ENCODE results near the gene TPM1.
"Not testable (repeated sequence)": the region's sequence is repeated elsewhere in the genome, so short reads cannot be mapped to it uniquely, and the experiment has no call there.

The TPM1 gene

GRCh38 chr15:63093486-63094205 lies 51.1 kb downstream of the TPM1 start:
- no peak overlapping the region for H3K4me3 Mint-ChIP-seq
- H3K36me3 Mint-ChIP-seq (ENCODE audit: low read depth), result no peaks in the 10 kb centered on the region
- no peak overlapping the region for H3K27ac Mint-ChIP-seq
- H3K9me3 Mint-ChIP-seq, result no peaks in the 10 kb centered on the region
- peaks cover 7% of the 10 kb centered on the region for H3K4me1 Mint-ChIP-seq (ENCODE audit: low read depth)
- peak; percentile 75 for DNase-seq
- H3K27me3 Mint-ChIP-seq, result peaks cover 4% of the 10 kb centered on the region

GRCh38 chr15:63094495-63094931 lies 52.0 kb downstream of the TPM1 start:
- peaks cover 7% of the 10 kb centered on the region for H3K4me1 Mint-ChIP-seq (ENCODE audit: low read depth)

GRCh38 chr15:63096178-63096577 lies 53.6 kb downstream of the TPM1 start:
- Mint-ChIP-seq H3K36me3 (ENCODE audit: low read depth) (no peaks in the 10 kb centered on the region), H3K27me3 (peaks cover 4% of the 10 kb centered on the region), H3K4me3 (no peak overlapping the region), H3K27ac (no peak overlapping the region), H3K9me3 (no peaks in the 10 kb centered on the region), H3K4me1 (ENCODE audit: low read depth) (peaks cover 7% of the 10 kb centered on the region)
- DNase-seq, result no peak

More at GRCh38 chr15:63094495-63094931, 52.0 kb downstream of the TPM1 start:
- Mint-ChIP-seq H3K9me3 (no peaks in the 10 kb centered on the region), H3K36me3 (ENCODE audit: low read depth) (no peaks in the 10 kb centered on the region), H3K4me3 (no peak overlapping the region), H3K27ac (no peak overlapping the region), H3K27me3 (peaks cover 4% of the 10 kb centered on the region)
- no peak for DNase-seq

GRCh38 chr15:63098901-63099300 lies 56.4 kb downstream of the TPM1 start:
- H3K9me3 Mint-ChIP-seq; H3K27ac Mint-ChIP-seq; H3K4me3 Mint-ChIP-seq; H3K27me3 Mint-ChIP-seq; H3K36me3 Mint-ChIP-seq (ENCODE audit: low read depth); DNase-seq; H3K4me1 Mint-ChIP-seq (ENCODE audit: low read depth): not testable (repeated sequence)

- H3K4me1 Mint-ChIP-seq (ENCODE audit: low read depth); H3K36me3 Mint-ChIP-seq (ENCODE audit: low read depth); H3K4me3 Mint-ChIP-seq; DNase-seq; H3K9me3 Mint-ChIP-seq; H3K27ac Mint-ChIP-seq; H3K27me3 Mint-ChIP-seq: not testable (repeated sequence)
Measured at GRCh38 chr15:63099581-63099980, 57.0 kb downstream of the TPM1 start.

GRCh38 chr15:63103416-63103815 lies 60.9 kb downstream of the TPM1 start:
- no peak overlapping the region for H3K27ac Mint-ChIP-seq
- H3K4me1 Mint-ChIP-seq (ENCODE audit: low read depth), result no peaks in the 10 kb centered on the region
- H3K36me3 Mint-ChIP-seq (ENCODE audit: low read depth), result no peaks in the 10 kb centered on the region
- DNase-seq, result no peak
- H3K27me3 Mint-ChIP-seq, result peaks cover 11% of the 10 kb centered on the region
- H3K4me3 Mint-ChIP-seq, result no peak overlapping the region
- H3K9me3 Mint-ChIP-seq, result no peaks in the 10 kb centered on the region

GRCh38 chr15:63104727-63105126 lies 62.2 kb downstream of the TPM1 start:
- no peaks in the 10 kb centered on the region for H3K36me3 Mint-ChIP-seq (ENCODE audit: low read depth)
- no peaks in the 10 kb centered on the region for H3K9me3 Mint-ChIP-seq
- no peak overlapping the region for H3K27ac Mint-ChIP-seq
- no peak for DNase-seq
- no peak overlapping the region for H3K4me3 Mint-ChIP-seq
- peaks cover 14% of the 10 kb centered on the region for H3K27me3 Mint-ChIP-seq
- no peaks in the 10 kb centered on the region for H3K4me1 Mint-ChIP-seq (ENCODE audit: low read depth)

- not testable (repeated sequence) for H3K4me3 Mint-ChIP-seq; H3K27ac Mint-ChIP-seq; H3K9me3 Mint-ChIP-seq; H3K36me3 Mint-ChIP-seq (ENCODE audit: low read depth); DNase-seq; H3K4me1 Mint-ChIP-seq (ENCODE audit: low read depth)
- peaks cover 14% of the 10 kb centered on the region for H3K27me3 Mint-ChIP-seq
Measured at GRCh38 chr15:63105354-63105753, 62.8 kb downstream of the TPM1 start.

- Mint-ChIP-seq H3K27me3 (peaks cover 14% of the 10 kb centered on the region), H3K9me3 (no peaks in the 10 kb centered on the region), H3K36me3 (ENCODE audit: low read depth) (no peaks in the 10 kb centered on the region), H3K4me3 (no peak overlapping the region), H3K27ac (no peak overlapping the region), H3K4me1 (ENCODE audit: low read depth) (no peaks in the 10 kb centered on the region)
- DNase-seq, result no peak
Measured at GRCh38 chr15:63107895-63108546, 65.5 kb downstream of the TPM1 start.

GRCh38 chr15:63109498-63109897 lies 67.0 kb downstream of the TPM1 start:
- H3K9me3 Mint-ChIP-seq, result no peaks in the 10 kb centered on the region
- no peak overlapping the region for H3K27ac Mint-ChIP-seq
- H3K27me3 Mint-ChIP-seq, result peaks cover 7% of the 10 kb centered on the region
- H3K4me3 Mint-ChIP-seq, result no peak overlapping the region
- no peak for DNase-seq
- no peaks in the 10 kb centered on the region for H3K36me3 Mint-ChIP-seq (ENCODE audit: low read depth)
- H3K4me1 Mint-ChIP-seq (ENCODE audit: low read depth), result no peaks in the 10 kb centered on the region

- H3K27ac Mint-ChIP-seq, result no peak overlapping the region
Measured at GRCh38 chr15:63109920-63110319, 67.4 kb downstream of the TPM1 start.

GRCh38 chr15:63110428-63111026 lies 68.0 kb downstream of the TPM1 start:
- Mint-ChIP-seq H3K36me3 (ENCODE audit: low read depth) (no peaks in the 10 kb centered on the region), H3K9me3 (no peaks in the 10 kb centered on the region), H3K27ac (no peak overlapping the region)

More at GRCh38 chr15:63109920-63110319, 67.4 kb downstream of the TPM1 start:
- Mint-ChIP-seq H3K9me3 (no peaks in the 10 kb centered on the region), H3K27me3 (peaks cover 6% of the 10 kb centered on the region), H3K4me3 (no peak overlapping the region), H3K4me1 (ENCODE audit: low read depth) (no peaks in the 10 kb centered on the region), H3K36me3 (ENCODE audit: low read depth) (no peaks in the 10 kb centered on the region)
- no peak for DNase-seq

GRCh38 chr15:63111481-63111880 lies 68.9 kb downstream of the TPM1 start:
- H3K4me1 Mint-ChIP-seq (ENCODE audit: low read depth), result no peaks in the 10 kb centered on the region
- H3K27ac Mint-ChIP-seq, result no peak overlapping the region
- no peaks in the 10 kb centered on the region for H3K9me3 Mint-ChIP-seq
- H3K27me3 Mint-ChIP-seq, result peaks cover 2% of the 10 kb centered on the region
- H3K4me3 Mint-ChIP-seq, result no peak overlapping the region
- no peaks in the 10 kb centered on the region for H3K36me3 Mint-ChIP-seq (ENCODE audit: low read depth)
- no peak for DNase-seq

More at GRCh38 chr15:63110428-63111026, 68.0 kb downstream of the TPM1 start:
- no peak overlapping the region for H3K4me3 Mint-ChIP-seq
- DNase-seq, result no peak
- no peaks in the 10 kb centered on the region for H3K4me1 Mint-ChIP-seq (ENCODE audit: low read depth)
- peaks cover 2% of the 10 kb centered on the region for H3K27me3 Mint-ChIP-seq

- Mint-ChIP-seq H3K4me3 (no peak overlapping the region), H3K4me1 (ENCODE audit: low read depth) (no peaks in the 10 kb centered on the region), H3K36me3 (ENCODE audit: low read depth) (no peaks in the 10 kb centered on the region), H3K27ac (no peak overlapping the region), H3K9me3 (no peaks in the 10 kb centered on the region), H3K27me3 (peaks cover 2% of the 10 kb centered on the region)
- DNase-seq, result no peak
Measured at GRCh38 chr15:63112871-63113270, 70.3 kb downstream of the TPM1 start.

GRCh38 chr15:63114465-63114864 lies 71.9 kb downstream of the TPM1 start:
- Mint-ChIP-seq H3K4me3 (no peak overlapping the region), H3K9me3 (peaks cover 3% of the 10 kb centered on the region)

More at GRCh38 chr15:63114465-63114864, 71.9 kb downstream of the TPM1 start:
- Mint-ChIP-seq H3K27ac (no peak overlapping the region), H3K36me3 (ENCODE audit: low read depth) (no peaks in the 10 kb centered on the region), H3K27me3 (no peaks in the 10 kb centered on the region), H3K4me1 (ENCODE audit: low read depth) (no peaks in the 10 kb centered on the region)
- DNase-seq, result no peak

Data from activated T-cell treated with anti-CD3 and anti-CD28 coated beads, Interleukin-2, amount 50 U/mL, for 24 hours (primary cell).